Hepatocyte (in vitro differentiated cells): Measurements from ENCODE around the gene SLFN12L.

Source experiments
- EZH2 ChIP-seq: fragments of 200-600 bp; sonication (generic); IDR thresholded peaks from 2 replicates; pipeline ENCODE4 v1.6.1; 2016; ENCODE audit warnings: antibody characterized with exemption, mild to moderate bottlenecking, borderline replicate concordance
- EZH2phosphoT487 ChIP-seq: fragments of 200-600 bp; sonication (generic); IDR thresholded peaks from one replicate; pipeline ENCODE4 v1.6.1; 2018; ENCODE audit warnings: antibody characterized with exemption, mild to moderate bottlenecking, low read depth, moderate library complexity; ENCODE audit not compliant: unreplicated experiment, severe bottlenecking
- TF ChIP-seq, protein P1 (sequence below): fragments of 200-600 bp; sonication (generic); IDR thresholded peaks from 2 replicates; pipeline ENCODE4 v1.5.1; 2016; ENCODE audit warnings: antibody characterized with exemption, mild to moderate bottlenecking; ENCODE audit not compliant: poor library complexity

DNA sequence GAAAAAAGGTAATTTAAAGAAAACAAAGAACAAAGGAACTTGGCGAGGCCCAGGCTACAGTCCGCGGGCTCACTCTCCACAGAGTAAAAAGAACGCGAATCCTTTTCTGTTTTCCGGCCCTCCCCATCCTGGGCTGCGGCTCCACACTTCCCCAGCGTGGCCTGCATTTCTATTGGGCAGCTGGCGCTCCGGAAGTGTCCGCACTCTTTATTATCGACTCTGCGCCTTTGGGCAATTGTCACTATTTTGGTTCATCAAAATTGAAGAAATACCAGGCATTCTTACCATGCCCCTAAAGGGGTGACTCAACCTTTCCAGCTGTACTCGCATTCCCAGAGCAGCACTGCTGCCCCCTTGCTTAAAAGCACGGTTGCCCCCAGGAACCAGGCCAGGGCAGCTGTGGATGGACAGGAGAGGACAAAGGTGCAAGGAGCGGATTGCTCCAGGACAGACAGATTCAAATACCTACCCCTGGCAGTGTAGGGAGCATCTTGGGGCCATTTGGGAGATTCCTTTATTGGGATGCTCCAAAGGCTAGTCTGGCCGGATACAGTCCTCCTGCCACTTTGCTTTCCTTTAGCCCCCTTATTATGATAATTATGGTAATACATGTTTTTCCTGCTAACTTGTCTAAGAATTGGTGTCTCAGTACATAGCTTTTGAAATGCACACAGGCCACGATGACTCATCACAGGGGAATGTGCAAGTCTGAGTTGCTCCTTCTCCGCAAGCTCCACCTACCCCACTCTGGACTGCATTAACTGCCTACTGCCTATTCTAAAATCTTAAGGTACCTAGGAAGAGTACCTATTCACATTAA is 104.2 kb downstream of the SLFN12L start:
- TF ChIP-seq, protein P1, sequence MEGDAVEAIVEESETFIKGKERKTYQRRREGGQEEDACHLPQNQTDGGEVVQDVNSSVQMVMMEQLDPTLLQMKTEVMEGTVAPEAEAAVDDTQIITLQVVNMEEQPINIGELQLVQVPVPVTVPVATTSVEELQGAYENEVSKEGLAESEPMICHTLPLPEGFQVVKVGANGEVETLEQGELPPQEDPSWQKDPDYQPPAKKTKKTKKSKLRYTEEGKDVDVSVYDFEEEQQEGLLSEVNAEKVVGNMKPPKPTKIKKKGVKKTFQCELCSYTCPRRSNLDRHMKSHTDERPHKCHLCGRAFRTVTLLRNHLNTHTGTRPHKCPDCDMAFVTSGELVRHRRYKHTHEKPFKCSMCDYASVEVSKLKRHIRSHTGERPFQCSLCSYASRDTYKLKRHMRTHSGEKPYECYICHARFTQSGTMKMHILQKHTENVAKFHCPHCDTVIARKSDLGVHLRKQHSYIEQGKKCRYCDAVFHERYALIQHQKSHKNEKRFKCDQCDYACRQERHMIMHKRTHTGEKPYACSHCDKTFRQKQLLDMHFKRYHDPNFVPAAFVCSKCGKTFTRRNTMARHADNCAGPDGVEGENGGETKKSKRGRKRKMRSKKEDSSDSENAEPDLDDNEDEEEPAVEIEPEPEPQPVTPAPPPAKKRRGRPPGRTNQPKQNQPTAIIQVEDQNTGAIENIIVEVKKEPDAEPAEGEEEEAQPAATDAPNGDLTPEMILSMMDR, result no peak
- TF ChIP-seq EZH2 (no peak), EZH2phosphoT487 (no peak)
